Natural killer cell (primary cell): ENCODE data around the gene C1orf105. TPM values are rescaled to one million over a fixed set of nuclear protein-coding genes. Genes with fewer than 3 reads are reported as not detected.
A peak's percentile ranks its signal among the peaks of the same experiment; 100 is the strongest.

ENCODE experiments used
- ATAC-seq, 3 donors: fragments of 150-1000 bp in 2 of 3; fragments of 200-7000 bp in 1 of 3; cut with Tn5 transposase; 1 replicate in 1 of 3; 2 replicates in 2 of 3; pipeline ENCODE4 v1.10.0; 2021; ENCODE audit warnings: mild to moderate bottlenecking in 2 of 3, moderate library complexity in 2 of 3
- DNase-seq, 2 donors: peaks; one replicate each; pipeline versions ENCODE4 v3.0.0 to v3.0.0-alpha.2; 2013 to 2021; ENCODE audit warnings: mixed read lengths in 1 of 2
- H3K27ac ChIP-seq: one replicate; pipeline ENCODE4 v1.5.1; 2013; ENCODE audit warnings: mild to moderate bottlenecking, low read length
- H3K27me3 ChIP-seq: one replicate; pipeline ENCODE4 v1.6.1; 2013; ENCODE audit warnings: low read length; ENCODE audit not compliant: control insufficient read depth, insufficient read depth
- H3K36me3 ChIP-seq: one replicate; pipeline ENCODE4 v1.6.1; 2013; ENCODE audit warnings: low read length; ENCODE audit not compliant: control insufficient read depth, insufficient read depth
- H3K4me1 ChIP-seq: one replicate; pipeline ENCODE4 v1.6.1; 2013; ENCODE audit warnings: low read length; ENCODE audit not compliant: control insufficient read depth, insufficient read depth
- H3K4me3 ChIP-seq: one replicate; pipeline ENCODE4 v1.5.1; 2013; ENCODE audit warnings: low read length
- H3K9me3 ChIP-seq: one replicate; pipeline ENCODE4 v1.6.1; 2013; ENCODE audit warnings: low read length; ENCODE audit not compliant: control insufficient read depth, insufficient read depth
- H3K27ac Mint-ChIP-seq, 2 donors: one replicate each; pipeline ENCODE4 v1.8.0; 2022; ENCODE audit warnings: mild to moderate bottlenecking in 2 of 2, mixed read lengths in 2 of 2, moderate library complexity in 1 of 2
- H3K27me3 Mint-ChIP-seq, 2 donors: one replicate each; pipeline ENCODE4 v1.8.0; 2022; ENCODE audit warnings: low read depth in 2 of 2, mixed read lengths in 2 of 2
- H3K36me3 Mint-ChIP-seq: one replicate; pipeline ENCODE4 v1.8.0; 2022; ENCODE audit warnings: mixed read lengths
- H3K4me1 Mint-ChIP-seq, 2 donors: one replicate each; pipeline ENCODE4 v1.8.0; 2022; ENCODE audit warnings: mixed read lengths in 2 of 2
- H3K4me3 Mint-ChIP-seq: one replicate; pipeline ENCODE4 v1.8.0; 2022; ENCODE audit warnings: mild to moderate bottlenecking, moderate library complexity, mixed read lengths
- H3K9me3 Mint-ChIP-seq, 2 donors: one replicate each; pipeline ENCODE4 v1.8.0; 2022; ENCODE audit warnings: mixed read lengths in 2 of 2
- WGBS: methylation state at CpG from one replicate; pipeline ENCODE4 v1.1.7; 2013; ENCODE audit warnings: missing lambda C conversion rate; ENCODE audit not compliant: insufficient coverage; 5-methylcytosine and 5-hydroxymethylcytosine counted together
- intact Hi-C: fragments of 100-400 bp; cut with micrococcal nuclease; formaldehyde crosslinking; loops from one replicate; pipeline ENCODE4 v1.14.2; 2022
- total RNA-seq, 4 donors: library from RNA; stranded (reverse); fragments of 120-200 nt in 1 of 4; gene quantifications; one replicate each; pipeline versions ENCODE4 v1.2.3 to v1.2.4, GENCODE V29; 2013 to 2022
- TF ChIP-seq, protein P1 (sequence below): fragments of 200-600 bp; IDR thresholded peaks from one replicate; pipeline ENCODE4 v1.8.0; 2022; ENCODE audit warnings: antibody characterized with exemption

The C1orf105 gene
- total RNA-seq, 3 donors from 2014 or later (not counting 1 experiment from before 2014, with no cell fraction given): not detected

DNA sequence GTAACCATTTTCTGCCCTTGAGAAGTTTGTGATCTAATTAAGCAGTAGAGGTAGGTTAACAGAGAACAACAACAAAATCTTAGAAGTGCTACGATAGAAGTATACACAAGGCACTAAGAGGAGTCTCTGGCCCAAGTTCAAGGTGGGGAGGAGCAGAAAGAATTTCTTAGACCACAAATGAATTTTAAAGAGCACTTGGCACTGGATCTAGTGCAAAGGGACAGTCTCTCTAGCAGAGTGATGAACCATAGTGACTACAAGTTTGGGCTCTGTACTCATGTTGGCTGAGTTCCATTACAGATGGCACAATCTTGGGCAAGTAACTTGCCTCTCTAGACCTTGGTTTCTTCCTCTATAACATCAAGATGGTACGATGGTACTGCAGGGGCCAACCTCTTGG is 56.7 kb downstream of the C1orf105 start:
- Histone ChIP-seq H3K36me3 (no peaks in the 10 kb centered on the region), H3K9me3 (no peaks in the 10 kb centered on the region), H3K4me1 (no peaks in the 10 kb centered on the region), H3K4me3 (no peak overlapping the region), H3K27ac (no peak overlapping the region), H3K27me3 (no peaks in the 10 kb centered on the region)
- DNase-seq: no peak
- Mint-ChIP-seq H3K36me3 (no peaks in the 10 kb centered on the region), H3K4me3 (no peak overlapping the region), H3K9me3 (no peaks in the 10 kb centered on the region), H3K4me1 (no peaks in the 10 kb centered on the region), H3K27me3 (peaks cover 3 to 8% of the 10 kb centered on the region in 2 donors), H3K27ac (no peak overlapping the region)
- TF ChIP-seq, protein P1, sequence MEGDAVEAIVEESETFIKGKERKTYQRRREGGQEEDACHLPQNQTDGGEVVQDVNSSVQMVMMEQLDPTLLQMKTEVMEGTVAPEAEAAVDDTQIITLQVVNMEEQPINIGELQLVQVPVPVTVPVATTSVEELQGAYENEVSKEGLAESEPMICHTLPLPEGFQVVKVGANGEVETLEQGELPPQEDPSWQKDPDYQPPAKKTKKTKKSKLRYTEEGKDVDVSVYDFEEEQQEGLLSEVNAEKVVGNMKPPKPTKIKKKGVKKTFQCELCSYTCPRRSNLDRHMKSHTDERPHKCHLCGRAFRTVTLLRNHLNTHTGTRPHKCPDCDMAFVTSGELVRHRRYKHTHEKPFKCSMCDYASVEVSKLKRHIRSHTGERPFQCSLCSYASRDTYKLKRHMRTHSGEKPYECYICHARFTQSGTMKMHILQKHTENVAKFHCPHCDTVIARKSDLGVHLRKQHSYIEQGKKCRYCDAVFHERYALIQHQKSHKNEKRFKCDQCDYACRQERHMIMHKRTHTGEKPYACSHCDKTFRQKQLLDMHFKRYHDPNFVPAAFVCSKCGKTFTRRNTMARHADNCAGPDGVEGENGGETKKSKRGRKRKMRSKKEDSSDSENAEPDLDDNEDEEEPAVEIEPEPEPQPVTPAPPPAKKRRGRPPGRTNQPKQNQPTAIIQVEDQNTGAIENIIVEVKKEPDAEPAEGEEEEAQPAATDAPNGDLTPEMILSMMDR: no peak
- WGBS: 100% methylated on average over 1 of the region's 2 CpGs
- no peak for ATAC-seq
- intact Hi-C loops: no loop called here

DNA sequence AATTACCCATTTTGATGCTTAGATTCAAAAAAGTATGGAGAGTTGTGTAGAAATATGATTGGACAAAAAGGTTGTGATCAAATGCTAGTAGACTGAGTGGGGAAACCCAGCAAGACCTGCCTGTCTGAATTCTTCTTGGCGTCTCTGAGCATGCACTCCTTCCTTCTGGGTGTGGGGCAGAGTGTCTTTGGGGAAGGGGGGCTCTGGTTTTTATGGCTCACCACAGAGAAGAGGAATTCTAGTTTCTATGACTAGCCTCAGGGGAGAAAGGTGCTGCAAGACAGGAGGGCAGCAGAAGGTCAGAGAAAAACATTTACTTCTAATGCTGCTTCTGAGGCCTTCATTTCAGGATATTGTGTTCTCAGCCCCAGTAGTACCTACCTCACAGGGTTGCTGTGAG is 57.3 kb downstream of the C1orf105 start:
- TF ChIP-seq, protein P1: no peak
- Histone ChIP-seq H3K4me3 (no peak overlapping the region), H3K27me3 (no peaks in the 10 kb centered on the region), H3K36me3 (no peaks in the 10 kb centered on the region), H3K4me1 (no peaks in the 10 kb centered on the region), H3K27ac (no peak overlapping the region), H3K9me3 (no peaks in the 10 kb centered on the region)
- ATAC-seq: no peak
- no peak overlapping the region for H3K27ac Mint-ChIP-seq
- H3K4me3 Mint-ChIP-seq: no peak overlapping the region
- intact Hi-C loops: no loop called here
- no peaks in the 10 kb centered on the region for H3K4me1 Mint-ChIP-seq
- H3K27me3 Mint-ChIP-seq: peaks cover 3 to 11% of the 10 kb centered on the region in 2 donors
- 94% methylated on average over 1 of the region's 1 CpG for WGBS
- no peaks in the 10 kb centered on the region for H3K36me3 Mint-ChIP-seq
- no peaks in the 10 kb centered on the region for H3K9me3 Mint-ChIP-seq
- no peak for DNase-seq

DNA sequence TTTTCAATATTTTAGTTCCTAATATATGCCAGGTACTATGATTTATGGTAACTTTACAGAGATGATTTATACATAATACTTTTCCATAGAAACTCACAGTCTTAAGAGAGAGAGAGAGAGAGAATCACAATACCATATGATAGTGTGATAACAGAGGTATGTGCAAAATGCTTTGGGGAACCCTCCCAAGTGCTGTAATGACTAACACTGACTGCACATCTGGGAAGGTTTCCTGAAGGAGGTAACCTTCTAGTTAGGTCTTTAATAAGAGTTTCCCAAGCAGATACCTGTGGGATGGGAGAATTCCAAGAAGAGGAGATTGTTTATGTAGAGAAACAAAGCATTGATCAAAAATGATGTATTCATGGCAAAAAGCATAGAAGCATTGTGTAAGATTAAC is 58.0 kb downstream of the C1orf105 start:
- H3K9me3 ChIP-seq: no peaks in the 10 kb centered on the region
- H3K4me3 ChIP-seq: no peak overlapping the region
- DNase-seq (no peak), ATAC-seq (no peak)
- no peak overlapping the region for H3K27ac Mint-ChIP-seq
- no peaks in the 10 kb centered on the region for H3K4me1 Mint-ChIP-seq
- peaks cover 6 to 16% of the 10 kb centered on the region in 2 donors for H3K27me3 Mint-ChIP-seq
- H3K4me1 ChIP-seq: no peaks in the 10 kb centered on the region
- TF ChIP-seq, protein P1: no peak
- no peaks in the 10 kb centered on the region for H3K9me3 Mint-ChIP-seq
- H3K36me3 ChIP-seq: no peaks in the 10 kb centered on the region
- H3K36me3 Mint-ChIP-seq: no peaks in the 10 kb centered on the region
- no peaks in the 10 kb centered on the region for H3K27me3 ChIP-seq
- intact Hi-C loops: no loop called here
- no peak overlapping the region for H3K4me3 Mint-ChIP-seq
- no peak overlapping the region for H3K27ac ChIP-seq

DNA sequence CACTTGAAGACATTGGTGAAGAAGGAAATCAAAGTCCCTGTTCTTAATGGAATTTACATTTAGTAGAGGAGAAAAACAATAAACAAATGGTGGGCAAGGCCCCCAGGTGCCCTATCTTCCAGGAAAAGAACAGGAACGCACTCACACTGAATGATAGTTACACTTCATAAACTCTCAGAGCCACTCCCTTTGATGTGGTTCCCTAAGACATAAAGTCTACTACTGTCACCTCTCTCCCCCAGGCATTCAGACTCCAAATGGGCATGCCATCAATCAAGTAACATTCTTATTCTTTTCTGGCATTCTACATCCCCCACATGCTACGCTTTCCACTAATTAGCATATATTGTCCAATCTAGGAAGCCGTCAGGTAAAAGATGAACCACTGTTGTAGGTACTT is 59.9 kb downstream of the C1orf105 start:
- Histone ChIP-seq H3K36me3 (no peaks in the 10 kb centered on the region), H3K4me3 (no peak overlapping the region), H3K4me1 (no peaks in the 10 kb centered on the region), H3K27me3 (no peaks in the 10 kb centered on the region), H3K9me3 (no peaks in the 10 kb centered on the region), H3K27ac (no peak overlapping the region)
- Mint-ChIP-seq H3K27ac (no peak overlapping the region), H3K36me3 (no peaks in the 10 kb centered on the region), H3K9me3 (no peaks in the 10 kb centered on the region), H3K27me3 (peaks cover 6 to 20% of the 10 kb centered on the region in 2 donors), H3K4me1 (no peaks in the 10 kb centered on the region), H3K4me3 (no peak overlapping the region)
- no peak for ATAC-seq
- TF ChIP-seq, protein P1: no peak
- peak in 1 of 2 donors; percentile 4 for DNase-seq
- 50% methylated on average over 2 of the region's 3 CpGs for WGBS
- intact Hi-C loops: no loop called here
